ENCODE results near the gene TBC1D19. TPM values are rescaled to one million over a fixed set of nuclear protein-coding genes. Genes with fewer than 3 reads are reported as not detected.

Gene TBC1D19
- total RNA-seq, 1 donor from 2014 or later, result 9.7 TPM

- DNase-seq (ENCODE audit: low read depth) (no peak), FAIRE-seq (no peak)
- H3K36me3 ChIP-seq (ENCODE audit: control insufficient read depth, insufficient read depth, low read length), result no peaks in the 10 kb centered on the region
- no peak overlapping the region for H3K4me3 ChIP-seq (ENCODE audit: low read depth, low read length)
- TF ChIP-seq CTCF (IDR thresholded peaks at IDR 0.05; ENCODE audit: insufficient read depth, low read length, severe bottlenecking), result no peak
- H3K27me3 ChIP-seq (ENCODE audit: control insufficient read depth, insufficient read depth, low read length), result no peaks in the 10 kb centered on the region
These were observed 179.2 kb downstream of the TBC1D19 start for GRCh38 chr4:26763063-26763462.

GRCh38 chr4:26763648-26764047 is 179.8 kb downstream of the TBC1D19 start:
- FAIRE-seq, result no peak
- no peak overlapping the region for H3K4me3 ChIP-seq (ENCODE audit: low read depth, low read length)
- no peak for DNase-seq (ENCODE audit: low read depth)
- H3K27me3 ChIP-seq (ENCODE audit: control insufficient read depth, insufficient read depth, low read length), result no peaks in the 10 kb centered on the region
- no peak for TF ChIP-seq CTCF (IDR thresholded peaks at IDR 0.05; ENCODE audit: insufficient read depth, low read length, severe bottlenecking)
- H3K36me3 ChIP-seq (ENCODE audit: control insufficient read depth, insufficient read depth, low read length), result no peaks in the 10 kb centered on the region

- no peaks in the 10 kb centered on the region for H3K27me3 ChIP-seq (ENCODE audit: control insufficient read depth, insufficient read depth, low read length)
- no peak for FAIRE-seq
- TF ChIP-seq CTCF (IDR thresholded peaks at IDR 0.05; ENCODE audit: insufficient read depth, low read length, severe bottlenecking), result no peak
- H3K4me3 ChIP-seq (ENCODE audit: low read depth, low read length), result no peak overlapping the region
- no peak for DNase-seq (ENCODE audit: low read depth)
- no peaks in the 10 kb centered on the region for H3K36me3 ChIP-seq (ENCODE audit: control insufficient read depth, insufficient read depth, low read length)
These were observed 180.3 kb downstream of the TBC1D19 start for GRCh38 chr4:26764231-26764630.

GRCh38 chr4:26765515-26765914 is 181.6 kb downstream of the TBC1D19 start:
- FAIRE-seq (no peak), DNase-seq (ENCODE audit: low read depth) (no peak)
- H3K36me3 ChIP-seq (ENCODE audit: control insufficient read depth, insufficient read depth, low read length), result no peaks in the 10 kb centered on the region
- no peaks in the 10 kb centered on the region for H3K27me3 ChIP-seq (ENCODE audit: control insufficient read depth, insufficient read depth, low read length)
- no peak for TF ChIP-seq CTCF (IDR thresholded peaks at IDR 0.05; ENCODE audit: insufficient read depth, low read length, severe bottlenecking)
- no peak overlapping the region for H3K4me3 ChIP-seq (ENCODE audit: low read depth, low read length)

- H3K4me3 ChIP-seq (ENCODE audit: low read depth, low read length), result no peak overlapping the region
- DNase-seq (ENCODE audit: low read depth) (no peak), FAIRE-seq (no peak)
- no peak for TF ChIP-seq CTCF (IDR thresholded peaks at IDR 0.05; ENCODE audit: insufficient read depth, low read length, severe bottlenecking)
- no peaks in the 10 kb centered on the region for H3K36me3 ChIP-seq (ENCODE audit: control insufficient read depth, insufficient read depth, low read length)
- no peaks in the 10 kb centered on the region for H3K27me3 ChIP-seq (ENCODE audit: control insufficient read depth, insufficient read depth, low read length)
These were observed 182.3 kb downstream of the TBC1D19 start for GRCh38 chr4:26766141-26766540.

GRCh38 chr4:26772096-26772873 is 188.4 kb downstream of the TBC1D19 start:
- TF ChIP-seq CTCF (IDR thresholded peaks at IDR 0.05; ENCODE audit: insufficient read depth, low read length, severe bottlenecking), result no peak
- H3K4me3 ChIP-seq (ENCODE audit: low read depth, low read length), result no peak overlapping the region
- DNase-seq (ENCODE audit: low read depth), result no peak
- no peak for FAIRE-seq
- no peaks in the 10 kb centered on the region for H3K27me3 ChIP-seq (ENCODE audit: control insufficient read depth, insufficient read depth, low read length)
- H3K36me3 ChIP-seq (ENCODE audit: control insufficient read depth, insufficient read depth, low read length), result peaks cover 2% of the 10 kb centered on the region

Data from bronchial epithelial cell (primary cell).